Stimulated activated CD8-positive, alpha-beta memory T cell treated with anti-CD3 and anti-CD28 coated beads, Interleukin-2, amount 100 ng/mL, for 48 hours (primary cell): ENCODE results near the gene CLHC1.

Source experiments
- DNase-seq, 2 donors: peaks; one replicate each; pipeline ENCODE4 v3.0.0-alpha.2; 2020; ENCODE audit warnings: low read depth in 2 of 2

The CLHC1 gene

GRCh38 chr2:55169915-55170314 lies 62.2 kb downstream of the CLHC1 start:
- DNase-seq: no peak

- no peak for DNase-seq
Measured at GRCh38 chr2:55169359-55169758, 62.7 kb downstream of the CLHC1 start.

GRCh38 chr2:55168221-55169154 lies 63.6 kb downstream of the CLHC1 start:
- DNase-seq: no peak

- no peak for DNase-seq
Measured at GRCh38 chr2:55165626-55166025, 66.5 kb downstream of the CLHC1 start.

GRCh38 chr2:55164534-55165480 lies 67.3 kb downstream of the CLHC1 start:
- DNase-seq: no peak

GRCh38 chr2:55163941-55164390 lies 68.1 kb downstream of the CLHC1 start:
- no peak for DNase-seq

GRCh38 chr2:55163274-55163721 lies 68.8 kb downstream of the CLHC1 start:
- no peak for DNase-seq

- no peak for DNase-seq
Measured at GRCh38 chr2:55162284-55163006, 69.6 kb downstream of the CLHC1 start.

GRCh38 chr2:55161295-55162210 lies 70.5 kb downstream of the CLHC1 start:
- DNase-seq: no peak

- DNase-seq: no peak
Measured at GRCh38 chr2:55160422-55160821, 71.7 kb downstream of the CLHC1 start.

- no peak for DNase-seq
Measured at GRCh38 chr2:55159752-55160151, 72.3 kb downstream of the CLHC1 start.

- DNase-seq: no peak
Measured at GRCh38 chr2:55159037-55159651, 72.9 kb downstream of the CLHC1 start.

GRCh38 chr2:55158111-55158814 lies 73.8 kb downstream of the CLHC1 start:
- no peak for DNase-seq

- no peak for DNase-seq
Measured at GRCh38 chr2:55157474-55157884, 74.6 kb downstream of the CLHC1 start.

- DNase-seq: no peak
Measured at GRCh38 chr2:55156984-55157383, 75.1 kb downstream of the CLHC1 start.

GRCh38 chr2:55156326-55156725 lies 75.8 kb downstream of the CLHC1 start:
- no peak for DNase-seq

- DNase-seq: no peak
Measured at GRCh38 chr2:55155764-55156281, 76.3 kb downstream of the CLHC1 start.

- no peak for DNase-seq
Measured at GRCh38 chr2:55155206-55155605, 76.9 kb downstream of the CLHC1 start.

GRCh38 chr2:55154525-55155030 lies 77.5 kb downstream of the CLHC1 start:
- DNase-seq: no peak
